K562 (cell line): ENCODE data around the gene EME1. TPM values are rescaled to one million over a fixed set of nuclear protein-coding genes. Genes with fewer than 3 reads are reported as not detected.

Source experiments
- ATAC-seq: fragments of 200-7000 bp; cut with Tn5 transposase; 3 replicates; pipeline ENCODE4 v1.9.1; 2020; ENCODE audit warnings: moderate library complexity
- BruUV-seq: library from RNA; stranded (reverse); fragments of 400-500 nt; replicated peaks from 2 replicates; lab custom pipeline; 2021; lab: Mats Ljungman, UMichigan
- CTCF ChIA-PET: fragments of 300-600 bp; formaldehyde crosslinking; extraction: SDS; loops from one replicate; lab custom pipeline; 2021; ENCODE audit warnings: low intra/inter-chr PET ratio; lab: Yijun Ruan, JAX
- POLR2A ChIA-PET: fragments of 300-600, 350-650 bp; sonication (Branson Sonifier 250); formaldehyde crosslinking; extraction: SDS; loops from one replicate; lab custom pipeline; 2021; ENCODE audit warnings: antibody characterized with exemption, inconsistent platforms; lab: Yijun Ruan, JAX
- DNase-seq, 4 experiments: peaks; one replicate each; pipeline versions ENCODE4 v3.0.0 to v3.0.0-alpha.2; 2011 to 2018; ENCODE audit warnings: low spot score in 3 of 4, mixed read lengths in 3 of 4; ENCODE audit errors: extremely low read depth in 1 of 4
- FAIRE-seq: peaks from 2 replicates; lab custom pipeline; 2011; peaks lifted over from hg19 to GRCh38; lab: Jason Lieb, UNC
- H2AFZ ChIP-seq: 2 replicates; pipeline ENCODE4 v1.6.0; 2011; ENCODE audit warnings: low read depth, low read length, control low read depth, inconsistent platforms
- H3K27ac ChIP-seq: fragments of 200-600 bp; 3 replicates; pipeline ENCODE4 v1.8.0; 2011; ENCODE audit warnings: low read depth, mild to moderate bottlenecking, control low read depth, inconsistent platforms, low read length, moderate library complexity, mixed read lengths; ENCODE audit errors: extremely low read depth
- H3K27me3 ChIP-seq, 2 experiments: fragments of 300-600 bp in 1 of 2; 2 replicates in 1 of 2; 3 replicates in 1 of 2; pipeline versions ENCODE4 v1.6.0 to v1.8.0; 2011; ENCODE audit warnings: inconsistent platforms in 2 of 2, low read length in 2 of 2, mild to moderate bottlenecking in 1 of 2, mixed read lengths in 1 of 2, moderate library complexity in 1 of 2; ENCODE audit not compliant: control insufficient read depth in 2 of 2, insufficient read depth in 2 of 2
- H3K36me3 ChIP-seq: fragments of 300-600 bp; 3 replicates; pipeline ENCODE4 v1.8.0; 2011; ENCODE audit warnings: mild to moderate bottlenecking, low read length, inconsistent platforms; ENCODE audit not compliant: control insufficient read depth, insufficient read depth
- H3K4me1 ChIP-seq, 2 experiments: fragments of 200-600 bp in 1 of 2; replicated peaks in 1 of 2; 2 replicates in 1 of 2; 3 replicates in 1 of 2; pipeline versions ENCODE4 v1.5.1 to v1.8.0; 2011; ENCODE audit warnings: inconsistent platforms in 2 of 2, low read length in 2 of 2, mild to moderate bottlenecking in 1 of 2, mixed read lengths in 1 of 2, moderate library complexity in 1 of 2; ENCODE audit not compliant: control insufficient read depth in 2 of 2, insufficient read depth in 2 of 2
- H3K4me2 ChIP-seq: 2 replicates; pipeline ENCODE4 v1.6.1; 2011; ENCODE audit warnings: low read length, control low read depth, inconsistent platforms, mixed read lengths; ENCODE audit not compliant: insufficient read depth
- H3K4me3 ChIP-seq: fragments of 200-600 bp; sonication (generic), shearing (Covaris generic); 2 replicates; pipeline ENCODE4 v1.5.1; 2016; ENCODE audit warnings: control low read depth, inconsistent platforms
- H3K79me2 ChIP-seq: fragments of 200-600 bp; 3 replicates; pipeline ENCODE4 v1.8.0; 2011; ENCODE audit warnings: low read length, inconsistent platforms; ENCODE audit not compliant: control insufficient read depth, insufficient read depth
- H3K9ac ChIP-seq, 2 experiments: 2 replicates each; pipeline versions ENCODE4 v1.6.0 to v1.6.1; 2011; ENCODE audit warnings: low read depth in 2 of 2, low read length in 2 of 2, control low read depth in 1 of 2, inconsistent platforms in 1 of 2, mild to moderate bottlenecking in 1 of 2, mixed read lengths in 1 of 2; ENCODE audit not compliant: insufficient read depth in 1 of 2
- H3K9me1 ChIP-seq: one replicate; pipeline ENCODE4 v1.6.0; 2011; ENCODE audit warnings: inconsistent platforms, mild to moderate bottlenecking, low read length, moderate library complexity; ENCODE audit not compliant: control insufficient read depth, insufficient read depth
- H3K9me3 ChIP-seq: replicated peaks from 2 replicates; pipeline ENCODE4 v1.5.1; 2011; ENCODE audit warnings: low read depth, low read length, inconsistent platforms; ENCODE audit not compliant: control insufficient read depth, insufficient read depth
- H4K20me1 ChIP-seq: replicated peaks from 2 replicates; pipeline ENCODE4 v1.6.1; 2011; ENCODE audit warnings: low read length, inconsistent platforms, mixed read lengths; ENCODE audit not compliant: control insufficient read depth, insufficient read depth
- MEF2D ChIP-seq: conservative IDR thresholded peaks from 2 replicates; pipeline ENCODE4 v1.6.1; 2016; ENCODE audit warnings: low read depth, missing genetic modification characterization, missing compliant biosample characterization
- SREBF2 ChIP-seq: sonication (generic); formaldehyde crosslinking; IDR thresholded peaks from 2 replicates; pipeline ENCODE4 v1.4.0; 2020; ENCODE audit warnings: mild to moderate bottlenecking, missing genetic modification reagents
- TAF7 ChIP-seq: fragments of 450-650 bp; IDR thresholded peaks from 2 replicates; pipeline ENCODE4 v1.6.1; 2016; ENCODE audit warnings: missing genetic modification characterization, missing compliant biosample characterization
- ZNF609 ChIP-seq: sonication (generic); formaldehyde crosslinking; IDR thresholded peaks from 2 replicates; pipeline ENCODE4 v1.8.1; 2023; ENCODE audit warnings: missing genetic modification reagents, mild to moderate bottlenecking, borderline replicate concordance
- WGBS: fragments of 100-300 bp; shearing (Covaris generic); methylation state at CpG from one replicate; pipeline ENCODE4 v1.1.6; 2016; ENCODE audit warnings: low coverage, mixed read lengths; ENCODE audit not compliant: insufficient coverage; ENCODE audit errors: missing lambda C conversion rate; 5-methylcytosine and 5-hydroxymethylcytosine counted together
- in situ Hi-C: fragments of 300-500 bp; cut with MboI; formaldehyde crosslinking; loops from 4 replicates; pipeline ENCODE4 v1.15.0; 2018; ENCODE audit warnings: inconsistent platforms, mixed read lengths
- intact Hi-C: fragments of 100-400 bp; cut with micrococcal nuclease; formaldehyde crosslinking; loops from 2 replicates; pipeline ENCODE4 v1.14.2; 2022
- polyA plus RNA-seq, 8 experiments: library from polyadenylated mRNA; depleted of rRNA in 4 of 8; stranded (reverse) in 5 of 8; unstranded in 3 of 8; fragments of >200 nt; fragmentation: Nextera tagmentation in 2 of 8; fragmentation: Illumina TruSeq in 1 of 8; extraction: Ambion mirVana in 2 of 8; extraction: Trizol in 1 of 8; gene quantifications; 2 replicates each; pipeline versions ENCODE4 v1.2.1 to v1.2.3, GENCODE V29; 2011 to 2014; ENCODE audit warnings: inconsistent platforms in 1 of 8, missing spikeins in 1 of 8
- total RNA-seq, 7 experiments: library from RNA; depleted of rRNA in 6 of 7; stranded (reverse); fragments of >200 nt in 6 of 7; fragmentation: Illumina TruSeq in 2 of 7; extraction: Trizol in 2 of 7; gene quantifications; 2 replicates each; pipeline versions ENCODE4 v1.2.1 to v1.2.3, GENCODE V29; 2011 to 2021; ENCODE audit warnings: low replicate concordance in 1 of 7
- TF ChIP-seq, protein P1 (sequence below): IDR thresholded peaks from 3 replicates; pipeline ENCODE4 v1.6.1; 2011; ENCODE audit warnings: borderline replicate concordance, mild to moderate bottlenecking; ENCODE audit not compliant: insufficient read length, insufficient read depth

EME1 gene
- total and polyA plus RNA-seq, 9 of the 15 experiments (the other 6 are each of a cell fraction or from before 2014, with no cell fraction given) = 14.6 to 44.1 (median 24.0) TPM

- no peak for FAIRE-seq
- Histone ChIP-seq H3K4me2 (peak overlapping the region; percentile 99), H3K4me1 (peaks cover 5 to 8% of the 10 kb centered on the region in 2 experiments; a peak in 4 of 5 replicates), H3K9me1 (no peaks in the 10 kb centered on the region), H3K9ac (peak overlapping the region in 1 of 2 experiments; percentile 98; a peak in 1 of 4 replicates), H3K36me3 (peaks cover 72% of the 10 kb centered on the region), H4K20me1 (0 out of 2 replicates have a peak, but pooled peaks cover 2% of the 10 kb centered on the region), H3K9me3 (no peaks in the 10 kb centered on the region; the same call in 1 of the 2 replicates), H3K4me3 (peak overlapping the region; percentile 77; the same call in 1 of the 2 replicates), H3K27me3 (no peaks in the 10 kb centered on the region), H2AFZ (no peak overlapping the region), H3K27ac (no peak overlapping the region; the same call in 1 of the 3 replicates), H3K79me2 (peaks cover 40% of the 10 kb centered on the region)
- intact Hi-C loops (no loop called here), in situ Hi-C loops (no loop called here)
- no TSS peak for BruUV-seq
- no peak for DNase-seq
- CTCF ChIA-PET = no interaction called here
- POLR2A ChIA-PET = interaction anchor here (0.6 to 2.5 kb wide), 6 partner anchors 9 to 18 kb away, joined by 3 to 22 read pairs (median 4); no protein-coding TSS in a partner anchor
- no peak for TF ChIP-seq TAF7 (tag)
- no peak for TF ChIP-seq MEF2D (tag)
- TF ChIP-seq SREBF2 (CRISPR knock-in tag) = no peak
- TF ChIP-seq, protein P1, sequence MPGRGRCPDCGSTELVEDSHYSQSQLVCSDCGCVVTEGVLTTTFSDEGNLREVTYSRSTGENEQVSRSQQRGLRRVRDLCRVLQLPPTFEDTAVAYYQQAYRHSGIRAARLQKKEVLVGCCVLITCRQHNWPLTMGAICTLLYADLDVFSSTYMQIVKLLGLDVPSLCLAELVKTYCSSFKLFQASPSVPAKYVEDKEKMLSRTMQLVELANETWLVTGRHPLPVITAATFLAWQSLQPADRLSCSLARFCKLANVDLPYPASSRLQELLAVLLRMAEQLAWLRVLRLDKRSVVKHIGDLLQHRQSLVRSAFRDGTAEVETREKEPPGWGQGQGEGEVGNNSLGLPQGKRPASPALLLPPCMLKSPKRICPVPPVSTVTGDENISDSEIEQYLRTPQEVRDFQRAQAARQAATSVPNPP = no peak
- TF ChIP-seq ZNF609 (CRISPR knock-in tag) = no peak
- 100% methylated on average over 2 of the region's 2 CpGs for WGBS
- ATAC-seq = no peak
Observed at GRCh38 chr17:50371526-50371925, 1.5 kb upstream of the EME1 start.
